GM12801 (cell line): ENCODE measurements around the gene KRTAP19-8.

ENCODE experiments used
- TF ChIP-seq, protein P1 (sequence below): IDR thresholded peaks from one replicate; pipeline ENCODE4 v1.5.1; 2011; ENCODE audit warnings: control low read depth; ENCODE audit not compliant: insufficient read length; ENCODE audit errors: extremely low read depth

The KRTAP19-8 gene

DNA sequence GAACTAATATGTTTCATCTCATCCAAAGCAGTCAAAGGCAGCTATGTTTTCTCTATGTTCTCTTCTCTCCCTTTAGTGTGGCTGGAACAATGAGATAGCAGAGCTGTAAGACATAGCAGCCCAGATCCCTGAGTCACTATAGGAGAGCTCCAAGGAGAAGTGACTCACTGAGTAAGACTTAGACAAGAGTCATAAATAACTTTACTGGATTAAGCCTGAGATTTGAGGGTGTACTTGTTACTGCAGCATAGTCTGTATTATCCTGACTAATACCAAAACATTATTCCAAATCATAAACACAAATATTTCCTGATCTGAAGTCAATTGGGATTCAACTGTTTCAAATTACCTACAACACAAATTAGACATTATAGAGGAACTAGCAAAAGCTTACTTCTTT lies 3.9 kb downstream of the KRTAP19-8 start:
- TF ChIP-seq, protein P1, sequence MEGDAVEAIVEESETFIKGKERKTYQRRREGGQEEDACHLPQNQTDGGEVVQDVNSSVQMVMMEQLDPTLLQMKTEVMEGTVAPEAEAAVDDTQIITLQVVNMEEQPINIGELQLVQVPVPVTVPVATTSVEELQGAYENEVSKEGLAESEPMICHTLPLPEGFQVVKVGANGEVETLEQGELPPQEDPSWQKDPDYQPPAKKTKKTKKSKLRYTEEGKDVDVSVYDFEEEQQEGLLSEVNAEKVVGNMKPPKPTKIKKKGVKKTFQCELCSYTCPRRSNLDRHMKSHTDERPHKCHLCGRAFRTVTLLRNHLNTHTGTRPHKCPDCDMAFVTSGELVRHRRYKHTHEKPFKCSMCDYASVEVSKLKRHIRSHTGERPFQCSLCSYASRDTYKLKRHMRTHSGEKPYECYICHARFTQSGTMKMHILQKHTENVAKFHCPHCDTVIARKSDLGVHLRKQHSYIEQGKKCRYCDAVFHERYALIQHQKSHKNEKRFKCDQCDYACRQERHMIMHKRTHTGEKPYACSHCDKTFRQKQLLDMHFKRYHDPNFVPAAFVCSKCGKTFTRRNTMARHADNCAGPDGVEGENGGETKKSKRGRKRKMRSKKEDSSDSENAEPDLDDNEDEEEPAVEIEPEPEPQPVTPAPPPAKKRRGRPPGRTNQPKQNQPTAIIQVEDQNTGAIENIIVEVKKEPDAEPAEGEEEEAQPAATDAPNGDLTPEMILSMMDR: no peak

DNA sequence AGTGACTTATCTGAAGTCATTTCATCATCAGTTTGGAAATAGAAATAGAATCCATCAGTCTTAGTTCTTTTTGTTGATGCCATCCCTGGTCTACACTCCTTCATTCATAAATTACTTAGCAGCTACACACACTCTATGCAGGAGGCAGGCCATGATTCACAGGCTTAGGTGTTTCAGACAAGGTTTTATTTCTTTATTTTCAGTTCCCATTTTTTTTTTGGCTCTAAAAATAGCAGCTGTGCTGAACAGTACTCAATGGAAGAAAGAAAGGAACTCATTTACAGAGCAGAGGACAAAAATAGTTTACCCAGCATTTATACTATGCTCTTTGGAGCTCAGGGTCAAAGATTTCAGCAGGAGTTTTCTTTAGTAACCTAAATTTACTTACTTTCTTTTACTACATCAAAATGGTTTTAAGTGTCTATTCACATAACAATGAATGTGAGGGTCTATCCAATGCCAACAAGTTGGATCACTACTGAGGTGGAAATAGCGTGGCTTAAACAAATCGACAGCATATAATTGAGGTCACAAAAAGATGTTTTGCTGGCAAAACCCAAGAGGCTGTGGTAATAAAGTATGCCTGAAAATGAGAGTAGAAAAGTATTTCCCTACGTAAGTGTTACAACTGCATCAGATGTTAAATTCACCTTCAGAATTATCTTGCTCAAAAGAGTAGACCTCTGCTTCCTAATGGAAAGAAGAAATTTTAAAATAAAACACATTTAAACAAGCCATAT lies 7.7 kb downstream of the KRTAP19-8 start:
- TF ChIP-seq, protein P1: no peak

DNA sequence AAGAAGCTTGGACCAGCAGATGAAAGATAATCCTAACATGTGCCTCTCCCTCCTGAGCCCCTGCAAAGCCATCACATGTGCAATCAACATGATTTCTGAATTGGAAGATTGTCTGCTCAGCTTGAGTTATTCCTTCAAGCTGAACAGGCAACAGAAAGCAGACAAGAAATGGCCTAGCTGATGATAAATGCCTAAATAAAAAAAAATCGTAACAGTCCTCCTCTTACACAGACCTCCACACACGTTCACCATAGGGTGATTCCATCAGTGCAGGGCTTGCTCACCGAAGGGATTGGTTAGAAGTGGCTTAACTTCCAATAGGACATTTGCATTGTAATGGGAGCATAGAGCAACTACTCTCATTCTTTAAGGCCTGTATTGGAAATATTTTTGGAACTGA lies 14.6 kb downstream of the KRTAP19-8 start:
- TF ChIP-seq, protein P1: no peak

DNA sequence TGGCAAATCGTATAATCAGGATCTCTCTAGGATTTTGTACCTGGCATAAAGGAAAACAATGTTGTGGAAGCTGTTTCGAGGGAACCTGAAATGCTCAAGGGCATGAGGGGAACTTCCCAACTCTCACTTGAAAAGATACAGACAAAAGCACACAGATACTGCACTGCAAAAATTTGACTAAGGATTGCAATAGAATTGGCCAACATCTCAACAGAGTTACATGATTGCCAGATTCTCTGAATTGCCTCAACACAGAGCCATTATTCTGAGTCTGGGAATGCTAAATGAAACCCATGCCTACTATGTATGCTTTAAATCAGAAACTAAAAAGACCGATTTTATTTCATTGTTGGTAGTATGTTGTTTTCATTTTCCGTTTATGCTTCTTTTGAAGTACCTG lies 16.0 kb downstream of the KRTAP19-8 start:
- TF ChIP-seq, protein P1: no peak

DNA sequence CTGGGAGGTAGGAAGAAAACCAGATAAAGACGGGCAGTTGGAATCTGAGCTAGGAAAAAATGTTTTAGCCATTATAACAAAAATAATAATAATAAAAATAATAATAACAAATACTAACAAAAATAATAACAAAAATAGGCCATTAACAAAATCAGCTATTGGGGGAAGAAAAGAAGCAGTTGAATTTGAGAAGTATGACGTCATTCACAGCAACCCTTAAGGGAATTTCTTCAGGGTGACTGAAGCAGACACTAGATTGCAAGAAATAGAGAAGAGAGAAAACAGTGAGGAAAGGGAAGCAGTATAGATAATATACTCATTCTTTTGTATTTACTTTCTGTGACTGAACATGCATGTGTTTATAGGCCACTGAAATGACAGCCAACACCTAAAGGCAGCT lies 20.0 kb downstream of the KRTAP19-8 start:
- TF ChIP-seq, protein P1: no peak

DNA sequence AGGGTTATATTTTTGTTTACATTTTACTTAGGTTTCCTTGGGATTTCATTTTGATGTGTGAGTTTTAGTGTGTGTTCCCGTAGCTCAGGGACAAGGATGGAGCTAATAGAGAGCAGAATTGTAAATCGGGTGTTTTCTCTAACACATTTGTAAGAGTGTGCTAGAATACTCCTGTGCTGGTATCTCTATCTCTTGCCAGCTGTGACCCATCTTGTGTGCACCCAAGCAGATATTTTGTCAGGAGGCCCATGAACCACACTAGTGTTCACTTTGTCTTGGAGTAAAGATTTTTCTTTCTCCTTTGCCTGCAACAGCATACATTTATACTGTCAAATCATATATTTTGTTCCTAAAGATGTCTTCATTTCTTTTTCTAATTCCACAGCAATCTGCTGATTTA lies 23.4 kb downstream of the KRTAP19-8 start:
- TF ChIP-seq, protein P1: no peak

DNA sequence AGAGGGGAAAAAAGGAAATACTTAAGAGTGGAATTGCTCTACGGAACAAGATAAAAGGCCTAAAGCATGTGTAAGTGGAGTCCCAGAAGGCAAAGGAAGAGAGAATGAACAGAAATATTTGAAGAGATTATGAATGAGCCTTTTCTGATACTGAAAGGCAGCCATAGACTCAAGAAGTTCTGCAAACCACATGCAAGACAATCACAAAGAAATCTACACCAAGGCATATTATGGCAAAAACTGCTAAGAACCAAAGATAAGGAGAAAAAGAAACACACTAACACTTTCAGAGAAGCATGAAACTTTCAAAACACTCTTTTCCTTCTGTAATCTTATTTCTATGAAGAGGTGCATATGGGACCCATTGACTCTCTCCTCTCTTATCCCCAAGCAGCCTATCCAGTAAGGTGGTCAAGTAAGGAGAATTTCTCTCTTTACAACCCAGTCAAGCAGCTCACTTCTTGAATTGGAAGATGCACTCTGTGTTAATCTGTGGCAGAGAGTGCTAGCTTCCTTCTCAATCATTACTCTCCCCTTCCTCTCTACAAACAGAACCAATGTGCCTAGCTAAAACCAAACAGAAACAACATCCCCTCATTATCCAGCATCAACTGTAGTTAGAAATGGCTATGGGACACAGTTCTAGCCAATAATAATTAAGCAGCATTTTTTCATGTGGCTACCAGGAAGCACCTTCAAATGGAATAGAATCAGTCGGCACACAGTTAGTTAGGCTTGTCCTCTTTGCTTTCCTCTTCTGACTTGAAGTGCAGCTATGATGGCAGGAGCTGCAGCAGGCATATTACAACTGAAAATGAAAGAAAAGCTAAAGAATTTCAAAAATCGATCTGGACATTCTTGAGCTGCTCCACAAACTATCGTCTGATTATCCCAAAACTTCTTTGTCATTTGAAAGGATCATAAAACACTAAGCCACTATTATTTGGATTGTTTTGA lies 25.9 kb downstream of the KRTAP19-8 start:
- TF ChIP-seq, protein P1: no peak
